Measurements from ENCODE around the gene YWHAH. TPM values are rescaled to one million over a fixed set of nuclear protein-coding genes. Genes with fewer than 3 reads are reported as not detected.

YWHAH gene
- polyA plus RNA-seq, 1 experiment = 118 TPM

DNA sequence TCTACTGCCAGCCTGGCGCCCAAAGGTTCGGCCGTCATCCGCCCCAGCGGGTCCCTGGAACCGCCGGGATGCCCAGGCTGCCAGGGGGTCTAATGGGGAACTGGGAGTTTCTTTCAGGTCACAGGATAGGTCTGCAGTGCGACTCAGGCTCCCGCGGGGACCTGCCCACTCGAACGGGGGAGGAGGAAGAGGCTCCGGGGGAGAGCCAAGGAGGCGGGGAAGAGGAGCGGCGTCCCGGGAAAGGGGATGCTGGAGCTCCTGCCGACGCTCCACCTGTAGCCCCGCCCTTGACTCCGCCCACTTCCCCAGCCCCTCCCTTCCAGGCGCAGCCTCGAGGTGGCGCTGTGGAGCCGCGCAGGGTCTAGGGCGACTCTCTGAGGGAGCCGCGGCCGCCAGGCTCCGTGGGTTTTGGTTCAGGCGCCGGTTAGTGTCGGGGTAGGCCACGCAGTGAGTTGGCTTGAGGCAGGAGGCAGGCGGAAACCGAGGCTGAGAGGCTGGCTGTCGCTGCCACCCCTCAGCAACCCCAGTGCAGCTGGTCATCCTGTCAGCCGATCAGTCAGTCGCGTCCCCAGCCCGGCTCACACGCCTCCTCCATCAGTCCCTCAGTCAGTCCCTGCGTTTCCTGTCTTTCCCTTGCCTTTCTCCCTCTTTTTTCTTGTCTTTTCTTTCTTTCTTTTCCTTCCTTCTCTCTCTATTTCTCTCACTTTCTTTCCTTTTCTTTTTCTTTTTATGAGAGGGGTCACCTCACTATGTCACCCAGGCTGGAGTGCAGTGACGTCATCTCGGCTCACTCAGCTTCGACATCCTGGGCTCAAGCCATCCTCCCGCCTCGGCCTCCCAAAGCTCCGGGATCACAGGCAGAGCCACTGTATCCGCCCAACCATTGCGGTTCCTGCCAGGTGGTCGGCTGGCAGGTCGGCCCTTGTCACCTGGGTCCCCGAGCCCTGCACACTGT, 26.4 kb downstream of the YWHAH start:
- peaks cover 2% of the 10 kb centered on the region for H3K27me3 ChIP-seq (ENCODE audit: control insufficient read depth, insufficient read depth, low read length)
- POLR2A ChIA-PET = interaction anchor here (0.6 to 1.0 kb wide), 2 partner anchors 31 to 309 kb away, joined by 3 to 4 read pairs; partner anchors contain the start of gene PISD
- H3K9me3 ChIP-seq (ENCODE audit: control insufficient read depth, insufficient read depth, low read length) = no peaks in the 10 kb centered on the region; the same call in 1 of the 2 replicates
- TF ChIP-seq, protein P1, sequence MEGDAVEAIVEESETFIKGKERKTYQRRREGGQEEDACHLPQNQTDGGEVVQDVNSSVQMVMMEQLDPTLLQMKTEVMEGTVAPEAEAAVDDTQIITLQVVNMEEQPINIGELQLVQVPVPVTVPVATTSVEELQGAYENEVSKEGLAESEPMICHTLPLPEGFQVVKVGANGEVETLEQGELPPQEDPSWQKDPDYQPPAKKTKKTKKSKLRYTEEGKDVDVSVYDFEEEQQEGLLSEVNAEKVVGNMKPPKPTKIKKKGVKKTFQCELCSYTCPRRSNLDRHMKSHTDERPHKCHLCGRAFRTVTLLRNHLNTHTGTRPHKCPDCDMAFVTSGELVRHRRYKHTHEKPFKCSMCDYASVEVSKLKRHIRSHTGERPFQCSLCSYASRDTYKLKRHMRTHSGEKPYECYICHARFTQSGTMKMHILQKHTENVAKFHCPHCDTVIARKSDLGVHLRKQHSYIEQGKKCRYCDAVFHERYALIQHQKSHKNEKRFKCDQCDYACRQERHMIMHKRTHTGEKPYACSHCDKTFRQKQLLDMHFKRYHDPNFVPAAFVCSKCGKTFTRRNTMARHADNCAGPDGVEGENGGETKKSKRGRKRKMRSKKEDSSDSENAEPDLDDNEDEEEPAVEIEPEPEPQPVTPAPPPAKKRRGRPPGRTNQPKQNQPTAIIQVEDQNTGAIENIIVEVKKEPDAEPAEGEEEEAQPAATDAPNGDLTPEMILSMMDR (IDR thresholded peaks at IDR 0.05; ENCODE audit: low read depth, low read length) = peak; percentile 89
- no peak overlapping the region for H3K27ac ChIP-seq (ENCODE audit: low read depth, low read length)
- CTCF ChIA-PET = interaction anchor here (0.5 to 2.7 kb wide), 73 partner anchors 9 to 1031 kb away, joined by 3 to 40 read pairs (median 4); partner anchors contain the start of genes PISD and RTCB
- H3K4me3 ChIP-seq (ENCODE audit: low read depth, low read length) = peak overlapping the region; percentile 63
- peak; percentile 7 for DNase-seq (ENCODE audit: low read depth, low spot score)

DNA sequence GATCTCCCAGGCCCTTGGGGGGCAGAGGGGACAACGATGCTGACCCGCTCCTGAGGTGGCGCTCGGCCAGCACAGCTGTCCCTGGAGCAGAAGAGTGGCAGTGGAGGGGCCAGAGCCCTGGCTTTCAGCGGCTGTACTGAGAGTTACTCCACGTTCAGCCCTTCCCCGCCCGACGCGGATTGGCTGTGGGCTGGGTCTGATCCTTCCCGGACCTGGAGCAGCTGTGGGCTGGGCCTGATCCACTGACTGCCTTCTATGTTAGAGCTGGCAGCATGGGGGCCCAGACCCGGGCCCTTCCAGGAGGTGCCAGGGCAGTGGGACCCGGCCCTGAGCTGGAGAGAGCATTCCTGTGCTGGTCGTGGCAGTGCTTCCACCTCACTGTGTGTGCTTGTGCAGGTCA, 27.8 kb downstream of the YWHAH start:
- H3K4me3 ChIP-seq (ENCODE audit: low read depth, low read length) = no peak overlapping the region
- no peak for DNase-seq (ENCODE audit: low read depth, low spot score)
- ChIA-PET POLR2A (no interaction called here), CTCF (interaction anchor here (0.5 to 2.7 kb wide), 4 partner anchors 107 to 1997 kb away, joined by 3 to 13 read pairs (median 7); no protein-coding TSS in a partner anchor)
- H3K27ac ChIP-seq (ENCODE audit: low read depth, low read length) = no peak overlapping the region
- no peaks in the 10 kb centered on the region; the same call in 1 of the 2 replicates for H3K9me3 ChIP-seq (ENCODE audit: control insufficient read depth, insufficient read depth, low read length)
- TF ChIP-seq, protein P1 (IDR thresholded peaks at IDR 0.05; ENCODE audit: low read depth, low read length) = no peak
- H3K27me3 ChIP-seq (ENCODE audit: control insufficient read depth, insufficient read depth, low read length) = peaks cover 2% of the 10 kb centered on the region

DNA sequence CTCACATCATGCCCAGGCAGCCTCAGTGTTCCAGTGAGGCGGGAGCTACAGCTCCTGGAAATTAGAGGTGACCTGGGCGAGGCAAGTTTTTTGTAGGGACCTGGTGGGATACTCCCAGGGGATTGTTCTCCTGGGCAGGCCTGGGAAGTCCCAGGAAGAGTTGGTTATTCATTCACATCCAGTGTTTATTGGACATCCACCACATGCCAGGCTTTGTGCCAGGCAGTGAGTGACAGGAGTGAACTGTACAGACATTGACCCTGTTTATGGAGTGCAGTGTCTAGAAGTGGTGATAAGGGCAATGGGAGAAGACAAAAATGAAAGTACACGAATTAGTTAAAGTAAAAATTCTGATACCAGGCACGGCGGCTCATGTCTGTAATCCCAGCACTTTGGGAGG, 29.4 kb downstream of the YWHAH start:
- DNase-seq (ENCODE audit: low read depth, low spot score) = no peak
- ChIA-PET POLR2A (no interaction called here), CTCF (interaction anchor here (0.7 to 1.9 kb wide), 3 partner anchors 292 to 500 kb away, joined by 3 to 13 read pairs (median 3); no protein-coding TSS in a partner anchor)
- no peaks in the 10 kb centered on the region; the same call in 1 of the 2 replicates for H3K9me3 ChIP-seq (ENCODE audit: control insufficient read depth, insufficient read depth, low read length)
- TF ChIP-seq, protein P1 (IDR thresholded peaks at IDR 0.05; ENCODE audit: low read depth, low read length) = no peak
- no peak overlapping the region for H3K27ac ChIP-seq (ENCODE audit: low read depth, low read length)
- peaks cover 2% of the 10 kb centered on the region for H3K27me3 ChIP-seq (ENCODE audit: control insufficient read depth, insufficient read depth, low read length)
- H3K4me3 ChIP-seq (ENCODE audit: low read depth, low read length) = no peak overlapping the region

DNA sequence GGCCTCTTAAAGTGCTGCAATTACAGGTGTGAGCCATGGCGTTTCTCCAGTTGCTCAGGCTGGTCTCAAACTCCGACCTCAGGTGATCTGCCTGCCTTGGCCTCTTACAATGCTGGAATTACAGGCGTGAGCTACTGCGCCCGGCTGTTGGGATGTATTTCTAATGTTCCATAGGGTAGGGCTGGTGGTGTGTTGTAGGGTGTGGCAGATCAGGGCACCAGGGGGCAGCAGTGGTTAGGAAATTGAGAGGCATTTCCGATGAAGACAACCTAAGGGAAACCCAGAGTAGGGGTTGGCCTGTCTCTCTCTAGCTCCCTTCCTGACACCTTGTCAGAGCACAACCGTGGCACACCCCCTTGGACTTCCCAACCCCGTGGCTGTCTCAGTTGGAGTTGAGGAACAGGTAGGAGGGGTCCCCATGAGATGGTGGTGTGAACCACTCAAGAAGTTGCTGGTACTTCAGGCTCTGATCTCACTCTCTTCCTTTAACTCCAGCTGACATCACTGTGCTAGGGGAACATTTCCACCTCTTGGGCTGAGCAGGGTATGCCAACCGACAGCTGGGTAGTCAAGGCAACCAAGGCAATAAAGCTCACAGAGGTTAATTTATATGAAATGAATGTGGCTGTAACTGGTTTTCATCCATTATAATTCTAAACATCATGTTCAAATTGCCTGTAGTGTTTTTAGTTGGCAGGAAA, 33.0 kb downstream of the YWHAH start:
- no peak overlapping the region for H3K27ac ChIP-seq (ENCODE audit: low read depth, low read length)
- peaks cover 2% of the 10 kb centered on the region for H3K27me3 ChIP-seq (ENCODE audit: control insufficient read depth, insufficient read depth, low read length)
- POLR2A ChIA-PET = interaction anchor here (1.1 kb wide), 1 partner anchor 346 kb away, joined by 3 read pairs; no protein-coding TSS in a partner anchor
- DNase-seq (ENCODE audit: low read depth, low spot score) = peak; percentile 13
- H3K4me3 ChIP-seq (ENCODE audit: low read depth, low read length) = no peak overlapping the region
- H3K9me3 ChIP-seq (ENCODE audit: control insufficient read depth, insufficient read depth, low read length) = no peaks in the 10 kb centered on the region; the same call in 1 of the 2 replicates
- CTCF ChIA-PET = interaction anchor here (0.6 to 5.1 kb wide), 19 partner anchors 10 to 1023 kb away, joined by 3 to 64 read pairs (median 3); no protein-coding TSS in a partner anchor
- TF ChIP-seq, protein P1 (IDR thresholded peaks at IDR 0.05; ENCODE audit: low read depth, low read length) = peak; percentile 82

Data from AG04450 (cell line).